SK-N-SH (cell line): Measurements from ENCODE around the gene LLGL1. TPM values are rescaled to one million over a fixed set of nuclear protein-coding genes. Genes with fewer than 3 reads are reported as not detected.

Source experiments
- CTCF ChIA-PET: fragments of 300-600, 350-600 bp; formaldehyde crosslinking; extraction: SDS; loops from one replicate; lab custom pipeline; 2021; lab: Yijun Ruan, JAX
- POLR2A ChIA-PET: fragments of 350-600 bp; sonication (Branson Sonifier 250); formaldehyde crosslinking; extraction: SDS; loops from one replicate; lab custom pipeline; 2020; ENCODE audit warnings: antibody characterized with exemption, inconsistent platforms; lab: Yijun Ruan, JAX
- DNase-seq: peaks from one replicate; pipeline ENCODE4 v3.0.0; 2012
- H2AFZ ChIP-seq: fragments of 200-600 bp; sonication (generic); 2 replicates; pipeline ENCODE4 v1.8.1; 2016; ENCODE audit warnings: antibody characterized with exemption, mild to moderate bottlenecking, low read depth
- H3F3A ChIP-seq: fragments of 200-600 bp; sonication (generic); replicated peaks from 2 replicates; pipeline ENCODE3; 2016; ENCODE audit warnings: antibody characterized with exemption, mild to moderate bottlenecking; ENCODE audit not compliant: insufficient read depth
- H3K27ac ChIP-seq, 2 experiments: fragments of 200-500 bp in 1 of 2; fragments of 200-600 bp in 1 of 2; sonication (Bioruptor generic) in 1 of 2; sonication (generic), shearing (Covaris generic) in 1 of 2; 2 replicates each; pipeline versions ENCODE4 v1.5.1 to v1.6.1; 2014 to 2016; ENCODE audit warnings: low read depth in 2 of 2, inconsistent platforms in 1 of 2, low read length in 1 of 2, mild to moderate bottlenecking in 1 of 2, mixed read lengths in 1 of 2
- H3K27me3 ChIP-seq: fragments of 200-600 bp; sonication (generic), shearing (Covaris generic); 2 replicates; pipeline ENCODE4 v1.6.1; 2016; ENCODE audit warnings: mixed run types; ENCODE audit not compliant: insufficient read depth
- H3K36me3 ChIP-seq, 2 experiments: fragments of 200-500 bp in 1 of 2; fragments of 200-600 bp in 1 of 2; sonication (Bioruptor generic) in 1 of 2; sonication (generic) in 1 of 2; replicated peaks in 1 of 2; 2 replicates each; pipeline versions ENCODE3 to v1.5.1; 2014 to 2016; ENCODE audit warnings: low read length in 1 of 2, mild to moderate bottlenecking in 1 of 2; ENCODE audit not compliant: insufficient read depth in 2 of 2, control insufficient read depth in 1 of 2
- H3K4me1 ChIP-seq, 2 experiments: fragments of 200-500 bp in 1 of 2; fragments of 200-600 bp in 1 of 2; sonication (Bioruptor generic) in 1 of 2; sonication (generic), shearing (Covaris generic) in 1 of 2; 2 replicates each; pipeline versions ENCODE4 v1.5.1 to v1.6.1; 2014 to 2016; ENCODE audit warnings: low read depth in 1 of 2, low read length in 1 of 2, mixed run types in 1 of 2; ENCODE audit not compliant: insufficient read depth in 2 of 2, control insufficient read depth in 1 of 2
- H3K4me2 ChIP-seq: fragments of 200-600 bp; sonication (generic), shearing (Covaris generic); 2 replicates; pipeline ENCODE4 v1.6.1; 2017; ENCODE audit warnings: mixed run types
- H3K4me3 ChIP-seq, 2 experiments: fragments of 200-500 bp in 1 of 2; fragments of 200-600 bp in 1 of 2; sonication (Bioruptor generic) in 1 of 2; sonication (generic), shearing (Covaris generic) in 1 of 2; 2 replicates each; pipeline versions ENCODE4 v1.5.1 to v1.8.1; 2014 to 2016; ENCODE audit warnings: low read depth in 2 of 2, inconsistent platforms in 1 of 2, low read length in 1 of 2, mild to moderate bottlenecking in 1 of 2, mixed read lengths in 1 of 2, moderate library complexity in 1 of 2
- H3K79me2 ChIP-seq: fragments of 200-600 bp; sonication (generic); 2 replicates; pipeline ENCODE4 v1.8.1; 2017; ENCODE audit warnings: mild to moderate bottlenecking; ENCODE audit not compliant: insufficient read depth
- H3K9ac ChIP-seq: fragments of 200-600 bp; sonication (generic); 2 replicates; pipeline ENCODE4 v1.6.1; 2017; ENCODE audit warnings: mixed run types
- H3K9me2 ChIP-seq: fragments of 200-600 bp; sonication (generic); 2 replicates; pipeline ENCODE4 v1.6.1; 2017; ENCODE audit warnings: mixed run types
- H3K9me3 ChIP-seq: fragments of 200-600 bp; sonication (generic); 2 replicates; pipeline ENCODE4 v1.6.1; 2017; ENCODE audit warnings: mixed run types, mild to moderate bottlenecking, moderate library complexity
- H4K20me1 ChIP-seq: fragments of 200-600 bp; sonication (generic); 2 replicates; pipeline ENCODE4 v1.6.1; 2017; ENCODE audit warnings: mild to moderate bottlenecking, mixed run types; ENCODE audit not compliant: insufficient read depth
- EP300 ChIP-seq, 2 experiments: IDR thresholded peaks; 2 replicates each; pipeline versions ENCODE4 v1.4.0 to v1.6.1; 2012; ENCODE audit warnings: borderline replicate concordance in 1 of 2, low read depth in 1 of 2, low read length in 1 of 2
- EZH2phosphoT487 ChIP-seq: fragments of 200-600 bp; sonication (generic); IDR thresholded peaks from 2 replicates; pipeline ENCODE4 v1.6.1; 2017; ENCODE audit warnings: low read depth, mixed run types, mild to moderate bottlenecking, antibody characterized with exemption, moderate library complexity, borderline replicate concordance
- GATA2 ChIP-seq: sonication (generic); formaldehyde crosslinking; IDR thresholded peaks from 2 replicates; pipeline ENCODE4 v1.5.0; 2020; ENCODE audit warnings: mild to moderate bottlenecking, missing genetic modification reagents
- MEF2A ChIP-seq: IDR thresholded peaks from 2 replicates; pipeline ENCODE4 v1.4.0; 2012; ENCODE audit warnings: low read depth, borderline replicate concordance
- MXI1 ChIP-seq: IDR thresholded peaks from 2 replicates; pipeline ENCODE4 v1.6.1; 2012; ENCODE audit warnings: mild to moderate bottlenecking, low read depth, low read length, improper control_type of control experiment
- RCOR1 ChIP-seq: fragments of 150-350 bp; IDR thresholded peaks from 2 replicates; pipeline ENCODE4 v1.6.1; 2017; ENCODE audit warnings: antibody characterized with exemption, low read length
- REST ChIP-seq: IDR thresholded peaks from 2 replicates; pipeline ENCODE4 v1.6.1; 2012; ENCODE audit warnings: mild to moderate bottlenecking, low read depth, low read length, moderate library complexity
- RFX5 ChIP-seq: IDR thresholded peaks from 2 replicates; pipeline ENCODE4 v1.6.1; 2012; ENCODE audit warnings: mild to moderate bottlenecking, improper control_type of control experiment, low read length
- SMC3 ChIP-seq: IDR thresholded peaks from 2 replicates; pipeline ENCODE4 v1.6.1; 2012; ENCODE audit warnings: low read depth, low read length, improper control_type of control experiment
- TEAD4 ChIP-seq: IDR thresholded peaks from 2 replicates; pipeline ENCODE4 v1.4.0; 2012; ENCODE audit warnings: mild to moderate bottlenecking, borderline replicate concordance; ENCODE audit not compliant: insufficient read depth
- USF1 ChIP-seq: IDR thresholded peaks from 2 replicates; pipeline ENCODE4 v1.4.0; 2012; ENCODE audit warnings: low read depth, borderline replicate concordance
- YY1 ChIP-seq: IDR thresholded peaks from 2 replicates; pipeline ENCODE4 v1.4.0; 2012; ENCODE audit warnings: low read depth, mild to moderate bottlenecking
- WGBS: methylation state at CpG from one replicate; pipeline ENCODE4 v1.1.6; 2017; ENCODE audit warnings: low lambda C conversion rate; 5-methylcytosine and 5-hydroxymethylcytosine counted together
- polyA plus RNA-seq, 3 experiments: library from polyadenylated mRNA; depleted of rRNA; stranded (reverse); fragments of >200 nt; gene quantifications; 2 replicates each; pipeline ENCODE4 v1.2.3, GENCODE V29; 2012
- TF ChIP-seq, protein P1 (sequence below): fragments of 200-600 bp; sonication (generic); IDR thresholded peaks from 2 replicates; pipeline ENCODE4 v1.6.1; 2017; ENCODE audit warnings: antibody characterized with exemption, mild to moderate bottlenecking, moderate library complexity

Gene LLGL1
- polyA plus RNA-seq, 1 of the 3 experiments (the other 2 are of a cell fraction), result 31.4 TPM

- Histone ChIP-seq H3K27ac (no peak overlapping the region), H3K4me1 (peaks cover 0 to 9% of the 10 kb centered on the region in 2 experiments; a peak in 1 of 4 replicates), H3K79me2 (peaks cover 77% of the 10 kb centered on the region), H3K9me3 (no peaks in the 10 kb centered on the region), H3K36me3 (peaks cover 9 to 35% of the 10 kb centered on the region in 2 experiments), H3K4me2 (no peak overlapping the region)
- CTCF ChIA-PET, result interaction anchor here (0.6 to 1.6 kb wide), 5 partner anchors 11 to 15 kb away, joined by 3 to 5 read pairs (median 3); no protein-coding TSS in a partner anchor
- no peak for DNase-seq
- 90% methylated on average over 4 of the region's 7 CpGs for WGBS
- no peak for TF ChIP-seq TEAD4
- TF ChIP-seq RFX5, result no peak
- no peak for TF ChIP-seq SMC3
- no peak for TF ChIP-seq GATA2 (CRISPR knock-in tag)
- no peak for TF ChIP-seq REST
- no peak for TF ChIP-seq MXI1
- TF ChIP-seq YY1, result no peak
- no peak for TF ChIP-seq EP300 (IDR thresholded peaks at IDR 0.05; ENCODE audit: borderline replicate concordance in 1 of 2, low read depth in 1 of 2, low read length in 1 of 2)
- TF ChIP-seq RCOR1, result no peak
- TF ChIP-seq MEF2A, result no peak
- TF ChIP-seq, protein P1, sequence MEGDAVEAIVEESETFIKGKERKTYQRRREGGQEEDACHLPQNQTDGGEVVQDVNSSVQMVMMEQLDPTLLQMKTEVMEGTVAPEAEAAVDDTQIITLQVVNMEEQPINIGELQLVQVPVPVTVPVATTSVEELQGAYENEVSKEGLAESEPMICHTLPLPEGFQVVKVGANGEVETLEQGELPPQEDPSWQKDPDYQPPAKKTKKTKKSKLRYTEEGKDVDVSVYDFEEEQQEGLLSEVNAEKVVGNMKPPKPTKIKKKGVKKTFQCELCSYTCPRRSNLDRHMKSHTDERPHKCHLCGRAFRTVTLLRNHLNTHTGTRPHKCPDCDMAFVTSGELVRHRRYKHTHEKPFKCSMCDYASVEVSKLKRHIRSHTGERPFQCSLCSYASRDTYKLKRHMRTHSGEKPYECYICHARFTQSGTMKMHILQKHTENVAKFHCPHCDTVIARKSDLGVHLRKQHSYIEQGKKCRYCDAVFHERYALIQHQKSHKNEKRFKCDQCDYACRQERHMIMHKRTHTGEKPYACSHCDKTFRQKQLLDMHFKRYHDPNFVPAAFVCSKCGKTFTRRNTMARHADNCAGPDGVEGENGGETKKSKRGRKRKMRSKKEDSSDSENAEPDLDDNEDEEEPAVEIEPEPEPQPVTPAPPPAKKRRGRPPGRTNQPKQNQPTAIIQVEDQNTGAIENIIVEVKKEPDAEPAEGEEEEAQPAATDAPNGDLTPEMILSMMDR, result no peak
- TF ChIP-seq EZH2phosphoT487, result no peak
- TF ChIP-seq USF1, result no peak
- TF ChIP-seq, all 33 proteins: peak for 0
- no peaks in the 10 kb centered on the region for H3K9me2 ChIP-seq
- POLR2A ChIA-PET, result interaction anchor here (1.4 kb wide), 1 partner anchor 9 kb away, joined by 3 read pairs; no protein-coding TSS in a partner anchor
- no peak overlapping the region for H3K4me3 ChIP-seq
- H4K20me1 ChIP-seq, result peaks cover 73% of the 10 kb centered on the region
- no peaks in the 10 kb centered on the region for H3F3A ChIP-seq
- no peak overlapping the region for H3K9ac ChIP-seq
- H2AFZ ChIP-seq, result no peak overlapping the region
- H3K27me3 ChIP-seq, result no peaks in the 10 kb centered on the region
Measured at GRCh38 chr17:18203308-18203707, 22.1 kb upstream of the LLGL1 start.
